Left ventricle myocardium inferior (tissue), 1 donor: ENCODE measurements around the gene ATL2. TPM values are rescaled to one million over a fixed set of nuclear protein-coding genes. Genes with fewer than 3 reads are reported as not detected.

ENCODE experiments used
- DNase-seq: peaks from one replicate; pipeline ENCODE4 v3.0.0-alpha.2; 2020
- H3K27ac ChIP-seq: fragments of 200-600 bp; replicated peaks from 2 replicates; pipeline ENCODE4 v1.8.0; 2021
- H3K27me3 ChIP-seq: fragments of 200-600 bp; 2 replicates; pipeline ENCODE4 v1.8.0; 2021; ENCODE audit warnings: low read depth
- H3K36me3 ChIP-seq: fragments of 200-600 bp; 2 replicates; pipeline ENCODE4 v1.8.0; 2021
- H3K4me1 ChIP-seq: fragments of 200-600 bp; 2 replicates; pipeline ENCODE4 v1.8.0; 2021
- H3K4me3 ChIP-seq: fragments of 200-600 bp; 2 replicates; pipeline ENCODE4 v1.8.0; 2021; ENCODE audit warnings: mild to moderate bottlenecking, moderate library complexity
- H3K9me3 ChIP-seq: fragments of 200-600 bp; replicated peaks from 2 replicates; pipeline ENCODE4 v1.8.0; 2021
- CTCF ChIP-seq: fragments of 200-600 bp; IDR thresholded peaks from 2 replicates; pipeline ENCODE4 v1.8.0; 2021; ENCODE audit warnings: antibody characterized with exemption, mild to moderate bottlenecking, borderline replicate concordance
- intact Hi-C: fragments of 100-400 bp; cut with micrococcal nuclease; formaldehyde crosslinking; loops from one replicate; pipeline ENCODE4 v1.11.0; 2022
- total RNA-seq: library from RNA; stranded (reverse); fragmentation: NEBNext Ultra II Directional; extraction: Animal tissue kit (Norgen Biotek cat#: 25700); gene quantifications from one replicate; pipeline ENCODE4 v1.2.1, GENCODE V29; 2021
- donor health status: DM: no; HTN: yes; CAD: no; lungs with severe emphysema.

ATL2 gene
- total RNA-seq, 1 donor from 2014 or later = 28.4 TPM

DNA sequence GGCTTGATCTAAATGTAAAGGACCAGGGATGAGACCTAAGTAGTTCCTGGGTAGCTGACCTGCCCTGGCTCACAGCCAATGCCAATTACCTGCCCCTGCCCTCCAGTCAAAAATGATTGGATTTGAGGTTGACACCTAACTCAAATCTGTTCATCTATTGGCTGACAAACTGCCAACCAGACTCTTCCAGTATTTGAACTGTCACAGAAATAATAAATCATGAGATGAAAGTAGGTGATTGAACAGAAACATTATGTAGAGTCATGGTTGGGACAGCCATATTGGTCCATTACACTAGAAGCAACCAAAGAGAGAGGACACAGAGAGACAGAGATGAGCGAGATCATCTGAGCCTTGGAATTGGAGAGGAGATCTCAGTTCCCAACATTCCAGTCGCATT lies 109.1 kb downstream of the ATL2 start:
- DNase-seq = no peak
- intact Hi-C loops = no loop called here

GRCh38 chr2:38267270-38267925 lies 109.7 kb downstream of the ATL2 start:
- H3K27me3 ChIP-seq = peaks cover 3% of the 10 kb centered on the region
- H3K9me3 ChIP-seq = no peaks in the 10 kb centered on the region
- H3K27ac ChIP-seq = no peak overlapping the region
- no peak for TF ChIP-seq CTCF
- no peaks in the 10 kb centered on the region for H3K4me1 ChIP-seq
- no peak for DNase-seq
- intact Hi-C loops = no loop called here
- no peak overlapping the region for H3K4me3 ChIP-seq
- no peaks in the 10 kb centered on the region for H3K36me3 ChIP-seq

More for the DNA sequence above, 109.1 kb downstream of the ATL2 start:
- H3K4me1 ChIP-seq = no peaks in the 10 kb centered on the region
- H3K4me3 ChIP-seq = no peak overlapping the region
- no peak overlapping the region for H3K27ac ChIP-seq
- TF ChIP-seq CTCF = no peak
- no peaks in the 10 kb centered on the region for H3K27me3 ChIP-seq
- no peaks in the 10 kb centered on the region for H3K9me3 ChIP-seq
- no peaks in the 10 kb centered on the region for H3K36me3 ChIP-seq

DNA sequence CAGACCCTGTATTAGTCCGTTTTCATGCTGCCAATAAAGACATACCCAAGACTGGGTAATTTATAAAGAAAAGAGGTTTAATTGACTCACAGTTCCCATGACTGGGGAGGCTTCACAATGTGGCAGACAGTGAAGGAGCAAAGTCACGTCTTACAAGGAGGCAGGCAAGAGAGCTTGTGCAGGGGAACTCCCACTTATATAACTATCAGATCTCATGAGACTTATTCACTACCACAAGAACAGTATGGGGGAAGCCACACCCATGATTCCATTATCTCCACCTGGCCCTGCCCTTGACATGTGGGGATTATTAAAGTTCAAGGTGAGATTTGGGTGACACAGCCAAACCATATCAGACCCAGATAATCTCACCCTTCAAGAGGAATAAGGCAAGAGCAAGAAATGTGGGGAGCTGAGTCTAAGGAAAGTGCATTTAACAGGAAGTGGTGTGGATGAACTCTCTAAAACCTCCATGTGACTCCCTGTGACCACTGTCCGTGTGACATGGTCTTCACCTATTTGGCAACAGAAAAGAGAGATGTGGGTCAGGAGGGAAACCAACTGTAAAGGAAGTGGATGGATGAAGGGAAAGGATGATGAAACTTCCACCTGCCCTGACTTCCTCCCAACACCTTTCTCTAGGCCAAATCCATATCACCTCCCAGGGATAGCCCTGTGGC lies 110.6 kb downstream of the ATL2 start:
- intact Hi-C loops = no loop called here

GRCh38 chr2:38265461-38265860 lies 111.6 kb downstream of the ATL2 start:
- H3K27ac ChIP-seq = no peak overlapping the region
- no peaks in the 10 kb centered on the region for H3K9me3 ChIP-seq
- H3K36me3 ChIP-seq = no peaks in the 10 kb centered on the region
- H3K4me3 ChIP-seq = no peak overlapping the region
- intact Hi-C loops = no loop called here
- H3K27me3 ChIP-seq = peaks cover 7% of the 10 kb centered on the region
- no peak for DNase-seq
- no peaks in the 10 kb centered on the region for H3K4me1 ChIP-seq
- TF ChIP-seq CTCF = no peak

More for the DNA sequence above, 110.6 kb downstream of the ATL2 start:
- no peak for TF ChIP-seq CTCF
- no peaks in the 10 kb centered on the region for H3K36me3 ChIP-seq
- no peaks in the 10 kb centered on the region for H3K4me1 ChIP-seq
- no peak for DNase-seq
- no peaks in the 10 kb centered on the region for H3K9me3 ChIP-seq
- peaks cover 7% of the 10 kb centered on the region for H3K27me3 ChIP-seq
- H3K27ac ChIP-seq = no peak overlapping the region
- H3K4me3 ChIP-seq = no peak overlapping the region

GRCh38 chr2:38264396-38265221 lies 112.5 kb downstream of the ATL2 start:
- Histone ChIP-seq H3K9me3 (no peaks in the 10 kb centered on the region), H3K4me3 (no peak overlapping the region), H3K36me3 (no peaks in the 10 kb centered on the region), H3K27me3 (peaks cover 7% of the 10 kb centered on the region), H3K4me1 (no peaks in the 10 kb centered on the region), H3K27ac (no peak overlapping the region)
- DNase-seq = no peak
- no peak for TF ChIP-seq CTCF
- intact Hi-C loops = no loop called here
